Measurements from ENCODE around the gene NEK5.

The NEK5 gene

GRCh38 chr13:52006523-52007245 lies 122.2 kb downstream of the NEK5 start:
- DNase-seq = no peak

DNA sequence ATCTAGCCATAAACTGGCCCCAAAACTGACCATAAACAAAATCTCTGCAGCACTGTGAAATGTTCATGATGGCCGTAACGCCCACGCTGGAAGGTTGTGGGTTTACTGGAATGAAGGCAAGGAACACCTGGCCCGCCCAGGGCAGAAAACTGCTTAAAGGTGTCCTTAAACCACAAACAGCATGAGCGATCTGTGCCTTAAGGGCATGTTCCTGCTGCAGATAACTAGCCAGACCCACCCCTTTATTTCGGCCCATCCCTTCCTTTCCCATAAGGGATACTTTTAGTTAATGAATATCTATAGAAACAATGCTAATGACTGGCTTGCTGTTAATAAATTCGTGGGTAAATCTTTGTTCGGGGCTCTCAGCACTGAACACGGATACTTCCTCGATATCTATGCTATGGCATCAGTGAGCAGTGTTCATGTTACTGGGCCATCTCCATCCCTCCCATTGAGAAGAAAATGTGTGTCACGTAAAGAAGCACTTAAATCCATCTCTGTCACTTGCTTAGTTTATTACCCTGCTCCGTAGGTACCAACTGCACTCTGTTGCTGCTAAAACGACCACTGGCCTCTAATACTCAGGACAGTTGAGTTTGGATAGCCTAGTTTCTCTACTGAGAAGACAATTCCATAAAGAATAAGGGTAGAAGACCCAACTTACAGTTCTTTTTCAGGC lies 122.9 kb downstream of the NEK5 start:
- DNase-seq = no peak

DNA sequence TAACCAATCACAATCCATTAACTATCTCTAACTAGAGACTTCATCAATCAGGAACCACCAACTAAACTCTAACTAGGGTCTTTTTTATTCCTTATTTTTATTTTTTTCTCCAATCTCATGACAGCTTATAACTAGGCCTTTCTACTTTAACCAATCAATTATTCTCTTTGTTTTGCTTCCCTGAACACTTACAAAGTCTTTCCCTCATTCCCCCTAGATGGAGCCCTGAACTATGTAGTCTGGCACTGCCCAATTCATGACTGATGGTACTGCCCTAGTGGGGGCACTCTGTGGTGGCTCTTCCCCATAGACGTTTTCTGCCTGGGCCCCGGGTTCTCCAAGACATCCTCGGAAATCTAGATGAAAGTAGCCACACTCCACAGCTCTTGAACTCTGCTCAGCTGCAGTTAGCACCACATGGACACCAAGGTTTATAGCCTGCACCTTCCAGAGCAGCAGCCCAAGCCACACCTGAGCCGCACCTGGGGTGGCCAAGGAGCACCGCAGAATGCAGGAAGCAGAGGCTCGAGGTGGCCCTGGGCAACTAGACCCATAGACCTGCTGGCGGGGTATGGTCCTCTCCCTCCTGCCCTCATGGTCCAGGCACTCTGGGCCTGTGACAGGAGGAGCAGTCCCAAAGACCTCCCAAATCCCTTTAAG lies 124.2 kb downstream of the NEK5 start:
- DNase-seq = no peak

DNA sequence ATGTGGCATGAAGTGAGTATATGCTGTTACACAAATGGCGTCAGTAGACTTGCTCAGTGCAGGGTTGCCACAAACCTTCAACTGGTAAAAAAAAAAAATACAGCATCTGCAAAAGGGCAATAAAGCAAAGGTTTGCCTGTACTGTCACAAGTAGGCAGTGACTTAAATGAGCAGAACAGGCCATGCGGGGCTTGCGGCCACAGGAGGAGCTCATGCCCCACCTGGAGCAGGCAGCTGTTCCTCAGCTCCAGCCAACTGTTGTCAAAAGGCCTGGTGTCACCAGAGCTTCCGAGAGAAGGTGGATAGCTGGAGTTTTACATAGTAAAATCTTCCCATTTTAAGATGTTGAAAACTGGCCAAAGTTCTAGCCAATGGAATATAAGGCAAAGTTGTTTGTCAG lies 125.3 kb downstream of the NEK5 start:
- DNase-seq = no peak

- DNase-seq = no peak
These were observed 126.5 kb downstream of the NEK5 start for GRCh38 chr13:52002361-52002760.

DNA sequence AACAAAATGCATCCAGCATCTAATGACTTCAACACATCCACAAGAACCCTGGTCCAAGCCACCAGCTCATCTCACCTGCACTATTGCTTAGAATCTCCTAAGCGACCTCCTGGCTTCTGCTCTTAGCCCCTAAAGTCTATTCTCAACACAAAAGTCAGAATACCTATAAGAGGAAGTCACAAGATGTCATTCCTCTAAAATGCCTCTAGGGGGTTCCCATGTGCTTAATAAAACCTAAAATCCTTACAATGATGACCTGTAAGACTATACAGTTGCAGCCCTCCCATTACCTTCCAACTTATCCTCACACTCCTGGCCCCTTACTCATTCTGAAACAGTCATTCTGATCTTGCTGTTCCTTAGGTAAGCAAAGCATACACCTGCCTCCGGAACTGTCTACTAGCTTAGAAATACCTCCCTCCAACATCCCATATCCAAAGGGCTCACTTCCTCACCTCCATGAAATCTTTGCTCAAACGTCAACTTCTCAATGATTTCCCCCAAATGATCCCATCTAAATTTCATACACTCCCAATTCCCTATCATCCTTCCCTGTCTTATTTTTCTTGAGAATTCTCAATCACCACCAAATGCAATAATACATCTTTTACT lies 127.6 kb downstream of the NEK5 start:
- peak; percentile 19 for DNase-seq

GRCh38 chr13:51999921-52000320 lies 129.0 kb downstream of the NEK5 start:
- DNase-seq = no peak

DNA sequence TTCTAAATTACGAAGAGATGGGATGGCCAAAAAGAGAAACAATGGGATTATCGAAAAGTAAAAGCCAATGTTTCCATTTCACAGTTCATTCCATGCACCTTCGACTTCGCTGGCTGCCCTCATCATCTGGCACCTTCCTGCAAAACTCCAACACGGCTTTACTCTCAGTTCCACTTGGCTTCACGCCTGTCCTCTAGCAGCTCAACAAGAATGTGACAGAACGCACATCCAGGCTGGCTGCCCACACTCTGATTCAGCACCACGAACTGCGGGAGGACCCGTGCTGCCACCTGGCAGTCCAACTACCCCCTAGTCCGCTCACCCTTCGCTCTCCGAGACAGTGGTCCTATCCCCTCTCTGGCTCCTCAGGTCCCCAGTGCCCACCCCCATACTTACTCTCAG lies 129.4 kb downstream of the NEK5 start:
- DNase-seq = no peak

DNA sequence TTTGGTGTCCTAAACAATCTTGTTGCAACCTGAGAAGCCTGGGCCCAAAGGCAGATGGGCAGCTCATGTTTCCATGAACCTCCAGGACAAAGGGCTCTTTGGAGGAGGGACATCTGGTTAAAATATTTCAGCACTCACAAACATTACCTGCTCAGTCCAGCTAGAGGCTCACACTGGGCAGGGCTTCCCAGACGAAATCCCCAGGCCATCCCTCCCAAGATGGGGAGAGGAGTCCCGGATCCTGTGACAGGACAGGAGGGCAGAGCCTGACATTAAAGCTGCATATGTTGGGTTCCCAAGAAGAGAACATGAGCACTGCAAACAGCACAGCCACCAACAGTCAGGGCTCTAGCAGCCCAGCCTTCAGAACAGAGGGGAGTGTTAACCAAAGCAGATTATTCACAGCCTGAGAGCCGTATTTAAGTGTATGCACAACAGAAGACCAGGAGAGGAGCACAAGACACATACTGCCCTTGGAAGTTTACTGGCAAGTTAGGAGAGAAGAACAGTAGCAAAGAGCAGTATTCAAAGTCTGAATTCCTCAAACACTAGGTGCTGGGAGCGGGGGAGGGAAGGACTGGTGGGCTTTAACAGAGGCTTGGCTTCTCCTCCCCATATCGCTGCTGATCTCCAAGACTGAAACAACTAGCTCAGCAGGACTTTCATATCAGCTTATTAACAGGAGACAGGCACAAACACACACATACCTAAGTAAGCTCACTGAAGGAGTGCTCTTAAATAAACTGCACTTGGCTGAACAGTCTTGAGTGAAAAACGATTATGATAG lies 130.0 kb downstream of the NEK5 start:
- DNase-seq = no peak

GRCh38 chr13:51997641-51998330 lies 131.1 kb downstream of the NEK5 start:
- DNase-seq = no peak

- no peak for DNase-seq
These were observed 131.7 kb downstream of the NEK5 start for GRCh38 chr13:51997186-51997585.

DNA sequence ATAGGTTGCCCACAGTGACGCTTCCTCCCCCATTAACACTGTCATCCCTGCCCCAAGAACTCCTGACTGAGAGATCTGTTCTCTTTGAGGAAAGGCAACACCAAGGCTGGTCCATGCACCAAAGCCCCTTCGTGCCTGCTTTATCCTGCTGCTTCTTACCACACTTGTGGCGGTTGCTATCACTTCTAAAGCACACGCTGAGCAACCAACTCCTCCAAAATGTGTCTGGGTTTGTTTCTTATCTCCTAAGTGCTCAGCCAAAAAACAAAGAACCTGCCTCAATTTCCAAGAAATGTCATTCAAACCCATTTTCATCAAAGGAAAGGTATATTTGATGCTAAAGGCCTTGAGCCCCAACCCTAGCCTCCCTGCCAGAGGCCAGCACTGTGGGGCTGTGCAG lies 132.2 kb downstream of the NEK5 start:
- DNase-seq = no peak

GRCh38 chr13:51995677-51996551 lies 133.0 kb downstream of the NEK5 start:
- DNase-seq = no peak

DNA sequence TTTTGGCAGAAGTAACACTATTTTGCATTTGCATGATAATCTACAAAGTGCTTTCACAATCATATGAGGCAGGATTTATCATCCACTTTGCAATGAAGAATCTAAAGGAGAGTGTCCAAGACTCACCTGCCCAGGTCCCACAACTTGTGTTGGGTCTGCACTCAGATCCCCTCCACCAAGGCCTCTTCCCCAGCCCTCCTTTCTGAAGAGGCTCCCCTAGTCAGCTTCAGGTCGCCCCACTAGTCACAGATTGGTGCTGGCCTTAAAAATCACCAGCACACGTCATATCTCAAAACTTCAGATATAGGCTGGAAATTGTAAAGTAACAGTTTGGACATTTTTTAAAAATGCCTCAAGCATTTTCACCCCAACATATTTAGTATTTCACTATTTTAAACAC lies 135.2 kb downstream of the NEK5 start:
- DNase-seq = no peak

- no peak for DNase-seq
These were observed 139.8 kb downstream of the NEK5 start for GRCh38 chr13:51988988-51989618.

Measured in NCI-H446 treated with DMSO at 0.1 percent for 48 hours (cell line).